Colonic mucosa (tissue), 4 donors: ENCODE results near the gene ALDH9A1. TPM values are rescaled to one million over a fixed set of nuclear protein-coding genes. Genes with fewer than 3 reads are reported as not detected.

ENCODE experiments used
- DNase-seq: peaks from one replicate; pipeline ENCODE4 v3.0.0-alpha.2; 2020
- H3K27ac ChIP-seq: fragments of 200-600 bp; one replicate; pipeline ENCODE4 v1.8.0; 2021
- H3K27me3 ChIP-seq: fragments of 200-600 bp; one replicate; pipeline ENCODE4 v1.8.0; 2021
- H3K36me3 ChIP-seq: fragments of 200-600 bp; one replicate; pipeline ENCODE4 v1.8.0; 2021
- H3K4me1 ChIP-seq: fragments of 200-600 bp; one replicate; pipeline ENCODE4 v1.8.0; 2021; ENCODE audit warnings: mild to moderate bottlenecking
- H3K4me3 ChIP-seq: fragments of 200-600 bp; one replicate; pipeline ENCODE4 v1.8.0; 2021
- H3K9ac ChIP-seq, 2 donors: one replicate each; pipeline ENCODE4 v1.7.0; 2013; ENCODE audit warnings: control low read depth in 2 of 2, low read depth in 2 of 2, low read length in 2 of 2
- H3K9me3 ChIP-seq: fragments of 200-600 bp; one replicate; pipeline ENCODE4 v1.8.0; 2021
- CTCF ChIP-seq: fragments of 200-600 bp; IDR thresholded peaks from one replicate; pipeline ENCODE4 v1.8.0; 2022; ENCODE audit warnings: antibody characterized with exemption, mild to moderate bottlenecking
- intact Hi-C: fragments of 100-400 bp; cut with DNase I; formaldehyde crosslinking; loops from one replicate; pipeline ENCODE4 v1.14.1; 2022
- total RNA-seq, 2 donors: library from RNA; stranded (reverse); fragmentation: NEBNext Ultra II Directional in 1 of 2; extraction: Animal tissue kit (Norgen Biotek cat#: 25700) in 1 of 2; gene quantifications; one replicate each; pipeline ENCODE4 v1.2.1, GENCODE V29; 2021
- donor health status: healthy.
- donor health status: DM: no; HTN: no; CAD: no.
- donor health status: DM: no; HTN: no; CAD: no.

ALDH9A1 gene
- total RNA-seq, 2 donors from 2014 or later, result 62.3 to 77.4 TPM

- no peak overlapping the region for H3K9ac ChIP-seq
- peaks cover 8% of the 10 kb centered on the region for H3K4me1 ChIP-seq
- no peaks in the 10 kb centered on the region for H3K36me3 ChIP-seq
- no peaks in the 10 kb centered on the region for H3K9me3 ChIP-seq
- TF ChIP-seq CTCF, result no peak
- DNase-seq, result no peak
- H3K27ac ChIP-seq, result no peak overlapping the region
- intact Hi-C loops, result loop anchor here (10.0 kb wide), 1 partner anchor 129 kb away; the partner anchor contains the start of gene TMCO1
- H3K4me3 ChIP-seq, result no peak overlapping the region
- H3K27me3 ChIP-seq, result no peaks in the 10 kb centered on the region
Measured at GRCh38 chr1:165635823-165636222, 62.5 kb downstream of the ALDH9A1 start.

GRCh38 chr1:165635329-165635728, 63.0 kb downstream of the ALDH9A1 start:
- no peaks in the 10 kb centered on the region for H3K27me3 ChIP-seq
- intact Hi-C loops, result loop anchor here (10.0 kb wide), 1 partner anchor 129 kb away; the partner anchor contains the start of gene TMCO1
- H3K4me1 ChIP-seq, result peaks cover 8% of the 10 kb centered on the region
- no peaks in the 10 kb centered on the region for H3K9me3 ChIP-seq
- H3K9ac ChIP-seq, result no peak overlapping the region
- no peak overlapping the region for H3K27ac ChIP-seq
- DNase-seq, result no peak
- TF ChIP-seq CTCF, result no peak
- H3K4me3 ChIP-seq, result no peak overlapping the region
- no peaks in the 10 kb centered on the region for H3K36me3 ChIP-seq

GRCh38 chr1:165634154-165634921, 64.0 kb downstream of the ALDH9A1 start:
- intact Hi-C loops, result loop anchor here (10.0 kb wide), 1 partner anchor 130 kb away; the partner anchor contains the start of gene TMCO1
- Histone ChIP-seq H3K4me3 (no peak overlapping the region), H3K36me3 (no peaks in the 10 kb centered on the region), H3K9ac (peak overlapping the region in 1 of 2 donors; percentile 48), H3K27ac (peak overlapping the region; percentile 12), H3K4me1 (peaks cover 8% of the 10 kb centered on the region), H3K9me3 (no peaks in the 10 kb centered on the region), H3K27me3 (no peaks in the 10 kb centered on the region)
- TF ChIP-seq CTCF, result no peak
- DNase-seq, result no peak

DNA sequence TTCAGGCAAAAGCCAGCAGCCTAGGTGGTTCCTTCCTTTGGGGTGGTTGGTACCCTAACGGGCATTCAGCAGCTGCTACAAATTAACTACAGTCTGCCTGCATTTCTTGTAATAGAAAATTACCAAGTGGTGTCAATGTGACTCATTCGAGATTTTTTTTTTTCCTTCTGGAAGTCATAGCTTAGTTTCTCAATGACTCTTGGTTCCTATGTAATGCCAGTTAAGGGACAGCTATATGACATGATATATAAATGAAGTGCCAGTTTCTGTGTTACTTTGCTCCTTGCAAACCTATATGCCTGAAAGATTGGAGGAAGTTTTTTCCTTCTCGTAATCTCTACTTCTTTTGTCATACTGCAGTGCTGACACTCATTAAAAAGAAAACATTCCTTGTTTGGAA, 64.7 kb downstream of the ALDH9A1 start:
- H3K4me3 ChIP-seq, result no peak overlapping the region
- intact Hi-C loops, result loop anchor here (10.0 kb wide), 1 partner anchor 131 kb away; the partner anchor contains the start of gene TMCO1
- H3K9ac ChIP-seq, result peak overlapping the region in 1 of 2 donors; percentile 23
- no peak for TF ChIP-seq CTCF
- no peaks in the 10 kb centered on the region for H3K27me3 ChIP-seq
- H3K9me3 ChIP-seq, result no peaks in the 10 kb centered on the region
- peak overlapping the region; percentile 12 for H3K27ac ChIP-seq
- no peak for DNase-seq
- no peaks in the 10 kb centered on the region for H3K36me3 ChIP-seq
- H3K4me1 ChIP-seq, result peaks cover 8% of the 10 kb centered on the region

DNA sequence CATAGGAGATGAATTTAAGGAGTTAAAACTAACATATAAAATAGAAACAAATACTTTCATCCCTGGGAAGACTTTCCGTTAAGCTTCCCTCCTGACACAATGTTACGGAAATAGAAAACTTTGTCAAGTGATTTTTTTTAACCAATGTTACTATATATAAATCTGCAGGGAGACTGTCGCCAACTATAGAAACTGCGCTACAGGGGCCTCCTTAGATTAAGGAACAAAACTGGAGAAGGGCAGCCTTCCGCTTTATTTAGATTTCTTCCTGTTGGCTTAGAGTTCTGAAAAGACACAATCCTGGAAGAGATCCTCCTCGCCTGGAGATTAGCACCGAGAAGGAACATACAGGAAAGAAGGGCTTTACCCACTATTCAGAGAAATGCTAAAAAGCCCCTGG, 65.9 kb downstream of the ALDH9A1 start:
- Histone ChIP-seq H3K27me3 (no peaks in the 10 kb centered on the region), H3K9me3 (no peaks in the 10 kb centered on the region), H3K36me3 (no peaks in the 10 kb centered on the region), H3K4me1 (peaks cover 8% of the 10 kb centered on the region), H3K27ac (peak overlapping the region; percentile 88), H3K4me3 (peak overlapping the region; percentile 62), H3K9ac (peak overlapping the region in 1 of 2 donors; percentile 98)
- TF ChIP-seq CTCF, result no peak
- no peak for DNase-seq
- intact Hi-C loops, result loop anchor here (10.0 kb wide), 1 partner anchor 132 kb away; the partner anchor contains the start of gene TMCO1
